IMR-90 (cell line): Measurements from ENCODE around the gene SOX8. TPM values are rescaled to one million over a fixed set of nuclear protein-coding genes. Genes with fewer than 3 reads are reported as not detected.

Experiments
- ATAC-seq: fragments of 200-7000 bp; cut with Tn5 transposase; 2 replicates; pipeline ENCODE4 v1.9.1; 2020; ENCODE audit warnings: low read depth, mild to moderate bottlenecking, moderate library complexity
- BruUV-seq: library from RNA; stranded (reverse); fragments of 400-500 nt; replicated peaks from 2 replicates; lab custom pipeline; 2021; lab: Mats Ljungman, UMichigan
- CTCF ChIA-PET: fragments of 300-600 bp; formaldehyde crosslinking; extraction: SDS; loops from one replicate; lab custom pipeline; 2021; ENCODE audit warnings: antibody characterized with exemption; lab: Yijun Ruan, JAX
- POLR2A ChIA-PET: fragments of 300-600 bp; sonication (Branson Sonifier 250); formaldehyde crosslinking; loops from one replicate; lab custom pipeline; 2022; ENCODE audit warnings: antibody characterized with exemption; ENCODE audit not compliant: unreplicated experiment; lab: Charles Lee
- DNase-seq: peaks from one replicate; pipeline ENCODE4 v3.0.0; 2013
- H2AFZ ChIP-seq: replicated peaks from 2 replicates; pipeline ENCODE3; 2013; ENCODE audit warnings: low read length, mild to moderate bottlenecking; ENCODE audit not compliant: poor library complexity
- H2AK5ac ChIP-seq: 2 replicates; pipeline ENCODE4 v1.6.1; 2013; ENCODE audit warnings: low read depth, low read length, inconsistent platforms
- H2AK9ac ChIP-seq: replicated peaks from 2 replicates; pipeline ENCODE3; 2013; ENCODE audit warnings: mild to moderate bottlenecking, low read depth, low read length, moderate library complexity; ENCODE audit not compliant: poor library complexity
- H2BK120ac ChIP-seq: 2 replicates; pipeline ENCODE4 v1.6.1; 2013; ENCODE audit warnings: low read depth, low read length, inconsistent platforms
- H2BK15ac ChIP-seq: 3 replicates; pipeline ENCODE4 v1.6.1; 2013; ENCODE audit warnings: low read depth, low read length, inconsistent platforms
- H2BK20ac ChIP-seq: 2 replicates; pipeline ENCODE4 v1.6.1; 2013; ENCODE audit warnings: low read depth, mild to moderate bottlenecking, inconsistent platforms, low read length, moderate library complexity
- H2BK5ac ChIP-seq: 2 replicates; pipeline ENCODE4 v1.6.1; 2013; ENCODE audit warnings: mild to moderate bottlenecking, low read depth, low read length, inconsistent platforms; ENCODE audit not compliant: poor library complexity, severe bottlenecking
- H3K14ac ChIP-seq: replicated peaks from 2 replicates; pipeline ENCODE4 v1.6.1; 2013; ENCODE audit warnings: low read depth, low read length, inconsistent platforms
- H3K18ac ChIP-seq: 2 replicates; pipeline ENCODE4 v1.6.1; 2013; ENCODE audit warnings: low read depth, low read length, control low read depth
- H3K23ac ChIP-seq: 2 replicates; pipeline ENCODE4 v1.6.1; 2013; ENCODE audit warnings: low read depth, low read length, inconsistent platforms
- H3K27ac ChIP-seq: 2 replicates; pipeline ENCODE4 v1.5.1; 2013; ENCODE audit warnings: mild to moderate bottlenecking, control low read depth, low read length; ENCODE audit not compliant: insufficient read depth
- H3K27me3 ChIP-seq: 2 replicates; pipeline ENCODE4 v1.6.1; 2013; ENCODE audit warnings: low read length; ENCODE audit not compliant: control insufficient read depth, insufficient read depth
- H3K36me3 ChIP-seq: 2 replicates; pipeline ENCODE4 v1.6.1; 2013; ENCODE audit warnings: low read length, mixed read lengths; ENCODE audit not compliant: control insufficient read depth, insufficient read depth
- H3K4ac ChIP-seq: 2 replicates; pipeline ENCODE4 v1.6.1; 2013; ENCODE audit warnings: low read depth, low read length, inconsistent platforms
- H3K4me1 ChIP-seq: 2 replicates; pipeline ENCODE4 v1.6.1; 2013; ENCODE audit warnings: low read length, mixed read lengths; ENCODE audit not compliant: control insufficient read depth, insufficient read depth
- H3K4me2 ChIP-seq: 2 replicates; pipeline ENCODE4 v1.6.1; 2013; ENCODE audit warnings: low read depth, mild to moderate bottlenecking, control low read depth, low read length, moderate library complexity
- H3K4me3 ChIP-seq: 2 replicates; pipeline ENCODE4 v1.5.1; 2013; ENCODE audit warnings: low read depth, mild to moderate bottlenecking, control low read depth, low read length, moderate library complexity; ENCODE audit not compliant: insufficient read depth
- H3K56ac ChIP-seq: 2 replicates; pipeline ENCODE4 v1.6.1; 2013; ENCODE audit warnings: low read length, inconsistent platforms; ENCODE audit not compliant: insufficient read depth; ENCODE audit errors: extremely low read depth
- H3K79me1 ChIP-seq, 2 experiments: 2 replicates each; pipeline ENCODE4 v1.6.1; 2013; ENCODE audit warnings: low read length in 2 of 2, inconsistent platforms in 1 of 2, low read depth in 1 of 2
- H3K9ac ChIP-seq: 2 replicates; pipeline ENCODE4 v1.6.1; 2013; ENCODE audit warnings: low read depth, low read length, control low read depth
- H3K9me1 ChIP-seq: 2 replicates; pipeline ENCODE4 v1.6.1; 2013; ENCODE audit warnings: low read length, inconsistent platforms; ENCODE audit not compliant: insufficient read depth
- H3K9me3 ChIP-seq: 2 replicates; pipeline ENCODE4 v1.6.1; 2013; ENCODE audit warnings: low read length; ENCODE audit not compliant: control insufficient read depth, insufficient read depth
- H4K20me1 ChIP-seq: 2 replicates; pipeline ENCODE4 v1.6.1; 2013; ENCODE audit warnings: low read length, inconsistent platforms; ENCODE audit not compliant: insufficient read depth
- H4K5ac ChIP-seq: 2 replicates; pipeline ENCODE4 v1.6.1; 2013; ENCODE audit warnings: mild to moderate bottlenecking, low read depth, low read length, control low read depth
- H4K8ac ChIP-seq, 2 experiments: 2 replicates each; pipeline ENCODE4 v1.6.1; 2013; ENCODE audit warnings: low read depth in 2 of 2, low read length in 2 of 2, control low read depth in 1 of 2, inconsistent platforms in 1 of 2
- H4K91ac ChIP-seq: 2 replicates; pipeline ENCODE4 v1.6.1; 2013; ENCODE audit warnings: low read depth, low read length, inconsistent platforms; ENCODE audit not compliant: insufficient read depth
- BHLHE40 ChIP-seq: fragments of 150-350 bp; IDR thresholded peaks from 2 replicates; pipeline ENCODE4 v1.6.1; 2016; ENCODE audit warnings: mild to moderate bottlenecking, low read depth, low read length
- CEBPB ChIP-seq: IDR thresholded peaks from 2 replicates; pipeline ENCODE4 v1.6.1; 2012; ENCODE audit warnings: low read depth, low read length, improper control_type of control experiment
- CHD1 ChIP-seq: IDR thresholded peaks from 2 replicates; pipeline ENCODE4 v1.6.1; 2012; ENCODE audit warnings: low read depth, low read length, improper control_type of control experiment
- FOS ChIP-seq: fragments of 150-350 bp; IDR thresholded peaks from 2 replicates; pipeline ENCODE4 v1.6.1; 2016; ENCODE audit warnings: low read depth, low read length
- MAFK ChIP-seq: IDR thresholded peaks from 2 replicates; pipeline ENCODE4 v1.6.1; 2012; ENCODE audit warnings: low read depth, low read length, improper control_type of control experiment
- MAZ ChIP-seq: IDR thresholded peaks from 2 replicates; pipeline ENCODE4 v1.6.1; 2012; ENCODE audit warnings: low read depth, mild to moderate bottlenecking, low read length, improper control_type of control experiment, moderate library complexity, borderline replicate concordance
- MXI1 ChIP-seq: IDR thresholded peaks from 2 replicates; pipeline ENCODE4 v1.6.1; 2012; ENCODE audit warnings: low read depth, mild to moderate bottlenecking, low read length, moderate library complexity, borderline replicate concordance
- NFE2L2 ChIP-seq: fragments of 150-350 bp; IDR thresholded peaks from 2 replicates; pipeline ENCODE4 v1.6.1; 2016; ENCODE audit warnings: low read depth, mild to moderate bottlenecking, low read length
- POLR2A ChIP-seq: IDR thresholded peaks from 2 replicates; pipeline ENCODE4 v1.6.1; 2012; ENCODE audit warnings: mild to moderate bottlenecking, low read depth, low read length
- RAD21 ChIP-seq: IDR thresholded peaks from 2 replicates; pipeline ENCODE4 v1.6.1; 2012; ENCODE audit warnings: low read length, improper control_type of control experiment
- RCOR1 ChIP-seq: IDR thresholded peaks from 2 replicates; pipeline ENCODE4 v1.6.1; 2012; ENCODE audit warnings: mild to moderate bottlenecking, low read length, improper control_type of control experiment; ENCODE audit not compliant: insufficient replicate concordance
- RFX5 ChIP-seq: IDR thresholded peaks from 2 replicates; pipeline ENCODE4 v1.8.0; 2012; ENCODE audit warnings: low read depth, mild to moderate bottlenecking, low read length, moderate library complexity
- SMC3 ChIP-seq: fragments of 150-350 bp; IDR thresholded peaks from 2 replicates; pipeline ENCODE4 v1.6.1; 2016; ENCODE audit warnings: low read depth, mild to moderate bottlenecking, antibody characterized with exemption, low read length, moderate library complexity
- WGBS, 2 experiments: methylation state at CpG; one replicate each; pipeline versions ENCODE4 v1.1.5 to v1.1.7; 2013; ENCODE audit warnings: missing lambda C conversion rate in 2 of 2; ENCODE audit not compliant: insufficient read length in 1 of 2; ENCODE audit errors: extremely low coverage in 2 of 2; 5-methylcytosine and 5-hydroxymethylcytosine counted together
- dilution Hi-C: fragments of 300-500 bp; cut with HindIII; formaldehyde crosslinking; loops from one replicate; pipeline ENCODE4 v1.14.3; 2018; ENCODE audit warnings: low sequenced_read_pairs; ENCODE audit not compliant: unreplicated experiment
- in situ Hi-C: fragments of 300-500 bp; cut with MboI; formaldehyde crosslinking; loops from 3 replicates; pipeline ENCODE4 v1.14.3; 2019; ENCODE audit warnings: low sequenced_read_pairs, inconsistent platforms, mixed read lengths
- intact Hi-C: fragments of 100-400 bp; cut with micrococcal nuclease; formaldehyde crosslinking; loops from 2 replicates; pipeline ENCODE4 v1.10.0; 2022
- polyA plus RNA-seq, 3 experiments: library from polyadenylated mRNA; depleted of rRNA; stranded (reverse); fragments of >200 nt; gene quantifications; 2 replicates each; pipeline ENCODE4 v1.2.3, GENCODE V29; 2012; ENCODE audit warnings: low replicate concordance in 1 of 3
- total RNA-seq: library from RNA; depleted of rRNA; stranded (reverse); fragments of >200 nt; gene quantifications from 2 replicates; pipeline ENCODE4 v1.2.3, GENCODE V29; 2012
- TF ChIP-seq, protein P1 (sequence below): fragments of 150-350 bp; IDR thresholded peaks from 2 replicates; pipeline ENCODE4 v1.6.1; 2017; ENCODE audit warnings: mild to moderate bottlenecking, antibody characterized with exemption, low read length, low read depth
- TF ChIP-seq, protein P2 (sequence below): conservative IDR thresholded peaks from 2 replicates; pipeline ENCODE4 v1.5.1; 2012; ENCODE audit warnings: mild to moderate bottlenecking, low read depth, low read length, improper control_type of control experiment
- TF ChIP-seq, protein P3 (sequence below): fragments of 150-350 bp; IDR thresholded peaks from 2 replicates; pipeline ENCODE4 v1.6.1; 2016; ENCODE audit warnings: low read depth, mild to moderate bottlenecking, low read length, moderate library complexity, borderline replicate concordance

The SOX8 gene
- total and polyA plus RNA-seq, 2 of the 4 experiments (the other 2 are of a cell fraction) = under 0.01 to 0.26 TPM

DNA sequence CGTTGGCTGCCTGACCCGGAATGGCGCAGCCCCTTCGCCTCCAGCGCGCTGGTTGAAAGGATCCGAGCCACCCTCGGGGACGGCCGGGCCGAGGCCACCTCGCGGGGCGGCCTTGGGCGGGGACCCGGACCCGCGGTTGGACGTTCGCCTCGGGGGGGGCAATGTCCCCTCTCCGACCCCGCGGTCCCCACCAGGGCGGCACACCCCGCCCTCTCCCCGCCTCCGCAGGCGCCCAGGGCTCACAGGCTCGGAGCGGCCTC lies 1.0 kb upstream of the SOX8 start:
- CTCF ChIA-PET = no interaction called here
- H3K27me3 ChIP-seq = peaks cover 84% of the 10 kb centered on the region
- WGBS, 2 experiments = 2% methylated on average over 14 of the region's 31 CpGs; no CpG with 5 or more reads in 1 of the 2 experiments

More for the DNA sequence above, 1.0 kb upstream of the SOX8 start:
- H4K8ac ChIP-seq = no peak overlapping the region
- no peak overlapping the region for H2BK15ac ChIP-seq
- no peaks in the 10 kb centered on the region for H3K9me3 ChIP-seq
- peak; percentile 4; the same call in 1 of the 2 replicates for ATAC-seq
- BruUV-seq = no TSS peak
- dilution Hi-C loops = no loop called here
- no peak for DNase-seq
- no peaks in the 10 kb centered on the region for H3K36me3 ChIP-seq
- no peak overlapping the region for H2BK20ac ChIP-seq
- no peak overlapping the region for H3K56ac ChIP-seq
- H3K27ac ChIP-seq = no peak overlapping the region
- H3K4me1 ChIP-seq = no peaks in the 10 kb centered on the region
- POLR2A ChIA-PET = no interaction called here
- H3K9ac ChIP-seq = no peak overlapping the region
- H2BK5ac ChIP-seq = no peak overlapping the region
- no peaks in the 10 kb centered on the region for H3K79me1 ChIP-seq
- no peak overlapping the region for H2AK9ac ChIP-seq
- H4K20me1 ChIP-seq = no peaks in the 10 kb centered on the region; the same call in 1 of the 2 replicates
- H3K14ac ChIP-seq = no peak overlapping the region
- H3K4me2 ChIP-seq = no peak overlapping the region
- in situ Hi-C loops = no loop called here
- H2BK120ac ChIP-seq = no peak overlapping the region
- H2AFZ ChIP-seq = no peak overlapping the region
- H3K4ac ChIP-seq = no peak overlapping the region
- TF ChIP-seq CHD1 (no peak), RAD21 (no peak), MXI1 (no peak), FOS (no peak), RFX5 (no peak), BHLHE40 (no peak), MAZ (no peak), RCOR1 (no peak), POLR2A (no peak), CEBPB (no peak), NFE2L2 (no peak), MAFK (no peak), SMC3 (no peak)
- TF ChIP-seq, protein P1, sequence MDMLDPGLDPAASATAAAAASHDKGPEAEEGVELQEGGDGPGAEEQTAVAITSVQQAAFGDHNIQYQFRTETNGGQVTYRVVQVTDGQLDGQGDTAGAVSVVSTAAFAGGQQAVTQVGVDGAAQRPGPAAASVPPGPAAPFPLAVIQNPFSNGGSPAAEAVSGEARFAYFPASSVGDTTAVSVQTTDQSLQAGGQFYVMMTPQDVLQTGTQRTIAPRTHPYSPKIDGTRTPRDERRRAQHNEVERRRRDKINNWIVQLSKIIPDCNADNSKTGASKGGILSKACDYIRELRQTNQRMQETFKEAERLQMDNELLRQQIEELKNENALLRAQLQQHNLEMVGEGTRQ = no peak
- TF ChIP-seq, protein P2, sequence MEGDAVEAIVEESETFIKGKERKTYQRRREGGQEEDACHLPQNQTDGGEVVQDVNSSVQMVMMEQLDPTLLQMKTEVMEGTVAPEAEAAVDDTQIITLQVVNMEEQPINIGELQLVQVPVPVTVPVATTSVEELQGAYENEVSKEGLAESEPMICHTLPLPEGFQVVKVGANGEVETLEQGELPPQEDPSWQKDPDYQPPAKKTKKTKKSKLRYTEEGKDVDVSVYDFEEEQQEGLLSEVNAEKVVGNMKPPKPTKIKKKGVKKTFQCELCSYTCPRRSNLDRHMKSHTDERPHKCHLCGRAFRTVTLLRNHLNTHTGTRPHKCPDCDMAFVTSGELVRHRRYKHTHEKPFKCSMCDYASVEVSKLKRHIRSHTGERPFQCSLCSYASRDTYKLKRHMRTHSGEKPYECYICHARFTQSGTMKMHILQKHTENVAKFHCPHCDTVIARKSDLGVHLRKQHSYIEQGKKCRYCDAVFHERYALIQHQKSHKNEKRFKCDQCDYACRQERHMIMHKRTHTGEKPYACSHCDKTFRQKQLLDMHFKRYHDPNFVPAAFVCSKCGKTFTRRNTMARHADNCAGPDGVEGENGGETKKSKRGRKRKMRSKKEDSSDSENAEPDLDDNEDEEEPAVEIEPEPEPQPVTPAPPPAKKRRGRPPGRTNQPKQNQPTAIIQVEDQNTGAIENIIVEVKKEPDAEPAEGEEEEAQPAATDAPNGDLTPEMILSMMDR = no peak
- TF ChIP-seq, protein P3, sequence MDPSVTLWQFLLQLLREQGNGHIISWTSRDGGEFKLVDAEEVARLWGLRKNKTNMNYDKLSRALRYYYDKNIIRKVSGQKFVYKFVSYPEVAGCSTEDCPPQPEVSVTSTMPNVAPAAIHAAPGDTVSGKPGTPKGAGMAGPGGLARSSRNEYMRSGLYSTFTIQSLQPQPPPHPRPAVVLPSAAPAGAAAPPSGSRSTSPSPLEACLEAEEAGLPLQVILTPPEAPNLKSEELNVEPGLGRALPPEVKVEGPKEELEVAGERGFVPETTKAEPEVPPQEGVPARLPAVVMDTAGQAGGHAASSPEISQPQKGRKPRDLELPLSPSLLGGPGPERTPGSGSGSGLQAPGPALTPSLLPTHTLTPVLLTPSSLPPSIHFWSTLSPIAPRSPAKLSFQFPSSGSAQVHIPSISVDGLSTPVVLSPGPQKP = no peak
- peak overlapping the region; percentile 25 for H3K4me3 ChIP-seq
- no peak overlapping the region for H2AK5ac ChIP-seq
- intact Hi-C loops = loop anchor here (5.0 kb wide), 1 partner anchor 268 kb away; no protein-coding TSS in a partner anchor
- no peak overlapping the region for H3K23ac ChIP-seq
- H3K18ac ChIP-seq = no peak overlapping the region
- H4K5ac ChIP-seq = no peak overlapping the region
- no peak overlapping the region for H4K91ac ChIP-seq
- H3K9me1 ChIP-seq = no peaks in the 10 kb centered on the region; the same call in 1 of the 2 replicates
